Astrocyte (in vitro differentiated cells and primary cell): ENCODE measurements around the gene COPS4. TPM values are rescaled to one million over a fixed set of nuclear protein-coding genes. Genes with fewer than 3 reads are reported as not detected.

Source experiments
- DNase-seq: peaks from one replicate; pipeline ENCODE4 v3.0.0-alpha.2; 2010; ENCODE audit warnings: low read depth
- FAIRE-seq: peaks from 2 replicates; lab custom pipeline; 2011; peaks lifted over from hg19 to GRCh38; lab: Jason Lieb, UNC
- H2AFZ ChIP-seq: 2 replicates; pipeline ENCODE4 v1.6.0; 2012; ENCODE audit warnings: low read depth, low read length, inconsistent platforms
- H3K27ac ChIP-seq: 2 replicates; pipeline ENCODE4 v1.5.1; 2011; ENCODE audit warnings: low read depth, low read length, inconsistent platforms
- H3K27me3 ChIP-seq: 2 replicates; pipeline ENCODE4 v1.6.0; 2011; ENCODE audit warnings: low read length, inconsistent platforms; ENCODE audit not compliant: insufficient read depth
- H3K36me3 ChIP-seq: 2 replicates; pipeline ENCODE4 v1.5.1; 2011; ENCODE audit warnings: low read length, inconsistent platforms; ENCODE audit not compliant: insufficient read depth
- H3K4me1 ChIP-seq: 2 replicates; pipeline ENCODE4 v1.5.1; 2011; ENCODE audit warnings: low read length, inconsistent platforms; ENCODE audit not compliant: insufficient read depth
- H3K4me2 ChIP-seq: 2 replicates; pipeline ENCODE4 v1.6.0; 2012; ENCODE audit warnings: low read length, inconsistent platforms
- H3K4me3 ChIP-seq: 2 replicates; pipeline ENCODE4 v1.5.1; 2011; ENCODE audit warnings: low read depth, mild to moderate bottlenecking, low read length, inconsistent platforms; ENCODE audit not compliant: insufficient read depth
- H3K79me2 ChIP-seq: 2 replicates; pipeline ENCODE4 v1.6.0; 2012; ENCODE audit warnings: mild to moderate bottlenecking, low read length, inconsistent platforms; ENCODE audit not compliant: insufficient read depth
- H3K9ac ChIP-seq: 2 replicates; pipeline ENCODE4 v1.6.0; 2012; ENCODE audit warnings: mild to moderate bottlenecking, low read length, inconsistent platforms
- H3K9me3 ChIP-seq: 2 replicates; pipeline ENCODE4 v1.5.1; 2012; ENCODE audit warnings: low read depth, mild to moderate bottlenecking, low read length, inconsistent platforms; ENCODE audit not compliant: insufficient read depth
- H4K20me1 ChIP-seq: 2 replicates; pipeline ENCODE4 v1.6.0; 2012; ENCODE audit warnings: low read length, inconsistent platforms; ENCODE audit not compliant: insufficient read depth
- H3K27ac Mint-ChIP-seq: one replicate; pipeline ENCODE4 v1.8.0; 2021; ENCODE audit warnings: mild to moderate bottlenecking, mixed read lengths; ENCODE audit not compliant: unreplicated experiment
- H3K27me3 Mint-ChIP-seq: one replicate; pipeline ENCODE4 v1.8.0; 2021; ENCODE audit warnings: low read depth, mixed read lengths; ENCODE audit not compliant: unreplicated experiment
- H3K36me3 Mint-ChIP-seq: one replicate; pipeline ENCODE4 v1.8.0; 2021; ENCODE audit warnings: low read depth, mixed read lengths; ENCODE audit not compliant: unreplicated experiment
- H3K4me1 Mint-ChIP-seq: one replicate; pipeline ENCODE4 v1.8.0; 2021; ENCODE audit warnings: low read depth, mixed read lengths; ENCODE audit not compliant: unreplicated experiment
- H3K4me3 Mint-ChIP-seq: one replicate; pipeline ENCODE4 v1.8.0; 2021; ENCODE audit warnings: mild to moderate bottlenecking, moderate library complexity, mixed read lengths; ENCODE audit not compliant: unreplicated experiment
- H3K9me3 Mint-ChIP-seq: one replicate; pipeline ENCODE4 v1.8.0; 2021; ENCODE audit warnings: mild to moderate bottlenecking, mixed read lengths; ENCODE audit not compliant: unreplicated experiment
- CTCF ChIP-seq: IDR thresholded peaks from 2 replicates; pipeline ENCODE4 v1.5.1; 2011; ENCODE audit warnings: low read depth, mild to moderate bottlenecking, inconsistent platforms, low read length, moderate library complexity; ENCODE audit not compliant: insufficient read depth
- EZH2 ChIP-seq: IDR thresholded peaks from 2 replicates; pipeline ENCODE4 v1.6.1; 2012; ENCODE audit warnings: mild to moderate bottlenecking, low read length, inconsistent platforms; ENCODE audit not compliant: insufficient read depth
- total RNA-seq: library from RNA; stranded (reverse); gene quantifications from 2 replicates; pipeline ENCODE4 v1.2.1, GENCODE V29; 2021

Gene COPS4
- total RNA-seq, 1 donor from 2014 or later, result 39.3 TPM

GRCh38 chr4:83115000-83115399 lies 80.0 kb downstream of the COPS4 start:
- Histone ChIP-seq H3K9me3 (no peaks in the 10 kb centered on the region), H3K27ac (no peak overlapping the region), H3K4me1 (peaks cover 8% of the 10 kb centered on the region), H3K36me3 (no peaks in the 10 kb centered on the region), H3K4me3 (no peak overlapping the region), H4K20me1 (no peaks in the 10 kb centered on the region), H3K9ac (no peak overlapping the region), H3K4me2 (peak overlapping the region; percentile 7), H3K27me3 (no peaks in the 10 kb centered on the region), H2AFZ (no peak overlapping the region), H3K79me2 (no peaks in the 10 kb centered on the region)
- H3K4me3 Mint-ChIP-seq, result peak overlapping the region; percentile 61
- no peak for TF ChIP-seq EZH2
- no peak for TF ChIP-seq CTCF
- H3K4me1 Mint-ChIP-seq, result peaks cover 41% of the 10 kb centered on the region
- peak overlapping the region; percentile 94 for H3K27ac Mint-ChIP-seq
- H3K27me3 Mint-ChIP-seq, result no peaks in the 10 kb centered on the region
- peak; percentile 62 for DNase-seq
- peaks cover 3% of the 10 kb centered on the region for H3K36me3 Mint-ChIP-seq
- no peaks in the 10 kb centered on the region for H3K9me3 Mint-ChIP-seq
- FAIRE-seq, result peak; percentile 56

DNA sequence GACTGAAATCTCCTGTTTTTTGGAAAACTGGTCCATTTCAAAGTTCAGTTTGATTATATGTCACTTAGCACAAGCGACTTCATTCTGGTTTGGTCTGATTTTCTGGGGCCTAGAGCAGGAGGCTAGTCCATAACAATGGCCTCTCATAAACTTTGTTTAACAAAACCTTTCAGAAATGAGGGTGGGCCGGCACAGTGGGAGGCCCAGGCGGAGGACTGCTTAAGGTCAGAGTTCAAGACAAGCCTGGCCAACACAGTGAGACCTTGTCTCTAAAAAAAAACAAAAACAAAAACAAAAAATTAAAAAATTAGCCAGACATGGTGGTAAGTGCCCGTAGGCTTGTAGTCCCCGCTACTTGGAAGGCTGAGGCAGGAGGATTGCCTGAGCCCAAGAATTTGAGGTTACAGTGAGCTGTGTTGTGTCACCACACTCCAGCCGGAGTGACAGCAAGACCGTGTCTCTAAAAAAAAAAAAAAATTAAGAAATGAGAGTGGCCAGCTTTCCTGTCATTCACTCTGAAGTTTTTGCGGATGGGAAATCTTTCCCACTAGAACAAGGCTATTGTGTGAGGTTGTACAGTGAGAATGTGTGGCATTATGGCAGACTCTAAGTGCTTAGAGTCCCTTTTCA lies 80.8 kb downstream of the COPS4 start:
- no peaks in the 10 kb centered on the region for H4K20me1 ChIP-seq
- no peaks in the 10 kb centered on the region for H3K27me3 ChIP-seq
- no peaks in the 10 kb centered on the region for H3K9me3 ChIP-seq
- Mint-ChIP-seq H3K36me3 (no peaks in the 10 kb centered on the region), H3K27ac (peak overlapping the region; percentile 94), H3K27me3 (no peaks in the 10 kb centered on the region), H3K4me3 (no peak overlapping the region), H3K4me1 (peaks cover 37% of the 10 kb centered on the region), H3K9me3 (no peaks in the 10 kb centered on the region)
- H3K36me3 ChIP-seq, result no peaks in the 10 kb centered on the region
- H3K27ac ChIP-seq, result no peak overlapping the region
- H3K4me3 ChIP-seq, result no peak overlapping the region
- no peak overlapping the region for H3K9ac ChIP-seq
- no peak for FAIRE-seq
- no peaks in the 10 kb centered on the region for H3K79me2 ChIP-seq
- peaks cover 8% of the 10 kb centered on the region for H3K4me1 ChIP-seq
- no peak for TF ChIP-seq EZH2
- H2AFZ ChIP-seq, result no peak overlapping the region
- DNase-seq, result no peak
- H3K4me2 ChIP-seq, result no peak overlapping the region

DNA sequence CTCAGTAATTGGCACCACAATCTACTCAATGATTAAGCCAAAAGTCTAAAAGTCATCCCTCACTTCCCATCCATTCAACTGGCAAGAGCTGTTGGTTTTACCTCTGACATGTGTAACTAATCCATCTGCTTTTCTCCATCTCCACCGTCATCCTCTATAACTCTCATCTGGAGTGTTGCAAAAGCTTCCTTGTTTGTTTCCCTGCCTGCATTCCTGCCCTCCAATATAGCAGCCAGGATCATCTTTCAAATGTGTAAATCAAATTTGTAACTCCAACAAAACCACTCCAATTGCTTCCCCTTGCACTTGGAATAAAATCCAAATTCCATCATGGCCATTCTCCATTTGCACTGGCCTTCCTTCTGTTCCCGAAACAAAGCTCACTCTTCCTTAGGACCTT lies 83.9 kb downstream of the COPS4 start:
- H3K4me1 ChIP-seq, result peaks cover 8% of the 10 kb centered on the region
- DNase-seq, result no peak
- no peaks in the 10 kb centered on the region for H3K27me3 Mint-ChIP-seq

More for the DNA sequence above, 83.9 kb downstream of the COPS4 start:
- Histone ChIP-seq H3K27ac (no peak overlapping the region), H3K36me3 (no peaks in the 10 kb centered on the region), H3K4me2 (no peak overlapping the region), H4K20me1 (no peaks in the 10 kb centered on the region), H3K9me3 (no peaks in the 10 kb centered on the region), H3K27me3 (no peaks in the 10 kb centered on the region), H2AFZ (no peak overlapping the region), H3K4me3 (no peak overlapping the region), H3K9ac (no peak overlapping the region), H3K79me2 (no peaks in the 10 kb centered on the region)
- H3K27ac Mint-ChIP-seq, result no peak overlapping the region
- H3K9me3 Mint-ChIP-seq, result peaks cover 3% of the 10 kb centered on the region
- no peak for FAIRE-seq
- no peak overlapping the region for H3K4me3 Mint-ChIP-seq
- peaks cover 20% of the 10 kb centered on the region for H3K4me1 Mint-ChIP-seq
- no peak for TF ChIP-seq CTCF
- no peak for TF ChIP-seq EZH2
- no peaks in the 10 kb centered on the region for H3K36me3 Mint-ChIP-seq
